Large intestine (tissue), 3 donors: ENCODE measurements around the gene MYO7A. TPM values are rescaled to one million over a fixed set of nuclear protein-coding genes. Genes with fewer than 3 reads are reported as not detected.

Source experiments
- DNase-seq, 2 donors: peaks; one replicate each; pipeline versions ENCODE4 v3.0.0 to v3.0.0-alpha.2; 2013
- H3K27ac ChIP-seq: one replicate; pipeline ENCODE4 v1.5.1; 2013; ENCODE audit warnings: low read length
- H3K27me3 ChIP-seq: 2 replicates; pipeline ENCODE4 v1.6.1; 2013; ENCODE audit warnings: low read length; ENCODE audit not compliant: control insufficient read depth, insufficient read depth
- H3K36me3 ChIP-seq: 2 replicates; pipeline ENCODE4 v1.6.1; 2013; ENCODE audit warnings: low read length; ENCODE audit not compliant: control insufficient read depth, insufficient read depth
- H3K4me1 ChIP-seq: one replicate; pipeline ENCODE4 v1.6.1; 2013; ENCODE audit warnings: low read length; ENCODE audit not compliant: control insufficient read depth, insufficient read depth
- H3K4me3 ChIP-seq: one replicate; pipeline ENCODE4 v1.5.1; 2013; ENCODE audit warnings: low read length
- H3K9me3 ChIP-seq: one replicate; pipeline ENCODE4 v1.6.1; 2013; ENCODE audit warnings: mild to moderate bottlenecking, low read depth, low read length, moderate library complexity; ENCODE audit not compliant: control insufficient read depth
- WGBS: methylation state at CpG from one replicate; pipeline ENCODE4 v1.1.5; 2013; ENCODE audit warnings: low lambda C conversion rate; ENCODE audit not compliant: insufficient coverage; 5-methylcytosine and 5-hydroxymethylcytosine counted together
- polyA plus RNA-seq: library from polyadenylated mRNA; unstranded; fragments of 120-200 nt; gene quantifications from one replicate; pipeline ENCODE4 v1.2.1, GENCODE V29; 2013

Gene MYO7A
- polyA plus RNA-seq, 1 donor = 68.4 TPM

DNA sequence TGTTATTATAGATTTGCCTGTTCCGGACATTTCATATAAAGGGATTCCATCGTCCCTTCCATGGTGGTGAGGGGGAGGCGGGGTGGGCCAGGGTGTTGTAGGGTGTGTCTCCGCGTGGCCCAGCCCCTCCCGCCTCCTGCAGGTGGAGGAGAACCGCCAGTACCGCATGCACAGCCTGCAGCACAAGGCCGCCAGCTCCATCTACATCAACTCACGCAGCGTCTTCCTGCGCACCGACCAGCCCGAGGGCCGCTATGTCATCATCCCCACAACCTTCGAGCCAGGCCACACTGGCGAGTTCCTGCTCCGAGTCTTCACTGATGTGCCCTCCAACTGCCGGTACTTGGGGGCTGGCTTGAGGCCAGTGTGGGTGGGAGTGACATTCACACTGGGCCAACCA lies 7.5 kb upstream of the MYO7A start:
- H3K36me3 ChIP-seq = peaks cover 89% of the 10 kb centered on the region
- 93% methylated on average over 3 of the region's 19 CpGs for WGBS
- no peak overlapping the region for H3K4me3 ChIP-seq
- no peak overlapping the region for H3K27ac ChIP-seq
- no peak for DNase-seq
- no peaks in the 10 kb centered on the region for H3K27me3 ChIP-seq
- no peaks in the 10 kb centered on the region for H3K4me1 ChIP-seq
- H3K9me3 ChIP-seq = no peaks in the 10 kb centered on the region

DNA sequence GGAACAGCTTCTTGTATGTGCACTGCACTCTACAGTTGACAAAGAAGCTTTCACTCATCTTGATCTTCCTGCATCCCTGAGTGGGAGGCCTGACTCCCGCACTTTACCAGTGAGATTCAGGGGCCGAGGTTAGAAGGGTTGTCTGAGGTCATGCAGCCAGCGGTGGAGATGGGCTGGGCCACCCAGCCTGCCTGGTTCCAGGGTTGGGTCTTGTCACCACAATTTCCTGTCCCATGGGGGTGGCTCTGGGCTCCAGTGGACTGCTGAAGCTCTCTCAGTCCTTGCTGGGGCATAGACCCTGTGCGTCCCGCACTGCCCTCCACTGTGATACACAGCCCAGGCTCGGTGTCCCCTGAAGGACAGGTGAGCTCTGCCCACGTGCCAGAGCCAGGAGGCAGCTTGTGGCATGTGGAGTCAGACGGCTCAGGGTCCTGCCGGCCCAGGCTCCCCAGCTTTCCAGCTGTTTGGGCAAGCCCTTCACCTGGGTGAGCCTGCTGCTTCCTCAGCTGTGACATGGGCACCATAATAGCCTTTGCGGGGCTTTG lies 6.9 kb upstream of the MYO7A start:
- no peak for DNase-seq
- WGBS = no CpG with 5 or more reads among the region's 10 CpGs
- no peaks in the 10 kb centered on the region for H3K27me3 ChIP-seq
- H3K27ac ChIP-seq = no peak overlapping the region
- H3K4me1 ChIP-seq = no peaks in the 10 kb centered on the region
- no peak overlapping the region for H3K4me3 ChIP-seq
- H3K36me3 ChIP-seq = peaks cover 85% of the 10 kb centered on the region
- no peaks in the 10 kb centered on the region for H3K9me3 ChIP-seq

DNA sequence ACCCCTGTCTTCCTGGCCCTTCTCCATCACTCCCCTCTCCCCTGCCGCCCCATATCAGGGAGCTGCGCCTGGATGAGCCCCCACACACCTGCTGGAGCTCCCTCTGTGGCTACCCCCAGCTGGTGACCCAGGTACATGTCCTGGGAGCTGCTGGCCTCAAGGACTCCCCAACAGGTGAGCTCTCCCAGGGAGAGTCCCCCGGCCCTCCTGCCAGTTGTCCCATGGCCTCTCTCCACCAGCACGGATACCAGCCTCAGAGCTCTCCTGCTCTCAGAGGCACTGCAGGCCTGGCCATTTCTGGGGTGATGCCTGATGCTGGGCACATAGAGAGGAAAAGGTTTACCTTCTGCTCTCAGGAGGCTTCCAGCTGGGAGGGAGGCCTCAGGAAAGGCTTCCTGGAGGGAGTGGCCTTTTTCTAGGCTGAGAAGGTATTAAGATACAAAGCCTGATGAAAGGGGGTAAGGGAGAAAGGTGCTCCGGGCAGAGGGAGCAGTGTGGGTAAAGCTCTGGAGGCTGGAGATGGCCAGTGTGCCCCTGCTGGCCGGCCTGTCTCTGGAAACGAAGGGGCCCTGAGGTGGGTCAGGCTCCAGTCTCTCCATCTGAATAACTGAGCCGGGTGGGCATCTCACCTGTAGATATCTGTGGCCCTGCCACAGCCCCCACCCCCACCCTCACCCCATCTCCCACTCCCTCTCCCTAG lies 6.0 kb upstream of the MYO7A start:
- Histone ChIP-seq H3K4me3 (no peak overlapping the region), H3K4me1 (peaks cover 3% of the 10 kb centered on the region), H3K27ac (no peak overlapping the region), H3K27me3 (no peaks in the 10 kb centered on the region), H3K9me3 (no peaks in the 10 kb centered on the region), H3K36me3 (peaks cover 77% of the 10 kb centered on the region)
- no CpG with 5 or more reads among the region's 8 CpGs for WGBS
- DNase-seq = no peak

DNA sequence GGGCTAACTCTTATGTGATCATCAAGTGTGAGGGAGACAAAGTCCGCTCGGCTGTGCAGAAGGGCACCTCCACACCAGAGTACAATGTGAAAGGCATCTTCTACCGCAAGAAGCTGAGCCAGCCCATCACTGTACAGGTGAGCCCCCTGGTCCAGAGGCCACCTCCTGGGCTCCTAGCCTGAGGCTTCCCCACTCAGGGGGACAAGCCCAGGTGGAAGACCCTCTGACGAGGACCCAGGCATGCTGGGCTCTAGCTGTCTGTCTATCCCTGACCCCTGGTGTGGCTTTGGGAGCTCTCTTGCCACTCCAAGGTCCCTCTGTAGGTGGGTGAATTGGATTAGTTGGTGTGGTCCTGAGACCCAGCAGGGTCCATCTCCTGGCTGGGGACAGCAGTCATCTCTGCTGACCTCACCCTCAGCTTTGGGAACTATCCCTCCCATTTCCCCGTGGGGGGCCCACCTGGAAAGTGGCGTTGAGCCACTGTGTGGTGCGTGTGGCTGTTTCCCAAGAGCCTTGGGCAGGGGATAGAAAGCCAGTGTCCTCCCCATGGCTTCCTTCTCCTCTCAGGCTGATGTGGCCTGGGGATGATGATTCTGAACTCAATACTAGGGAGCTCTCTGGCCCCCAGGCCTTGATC lies 5.4 kb upstream of the MYO7A start:
- H3K36me3 ChIP-seq = peaks cover 70% of the 10 kb centered on the region
- peaks cover 7% of the 10 kb centered on the region for H3K4me1 ChIP-seq
- H3K27ac ChIP-seq = no peak overlapping the region
- no peak overlapping the region for H3K4me3 ChIP-seq
- WGBS = no CpG with 5 or more reads among the region's 7 CpGs
- H3K27me3 ChIP-seq = no peaks in the 10 kb centered on the region
- DNase-seq = no peak
- no peaks in the 10 kb centered on the region for H3K9me3 ChIP-seq

DNA sequence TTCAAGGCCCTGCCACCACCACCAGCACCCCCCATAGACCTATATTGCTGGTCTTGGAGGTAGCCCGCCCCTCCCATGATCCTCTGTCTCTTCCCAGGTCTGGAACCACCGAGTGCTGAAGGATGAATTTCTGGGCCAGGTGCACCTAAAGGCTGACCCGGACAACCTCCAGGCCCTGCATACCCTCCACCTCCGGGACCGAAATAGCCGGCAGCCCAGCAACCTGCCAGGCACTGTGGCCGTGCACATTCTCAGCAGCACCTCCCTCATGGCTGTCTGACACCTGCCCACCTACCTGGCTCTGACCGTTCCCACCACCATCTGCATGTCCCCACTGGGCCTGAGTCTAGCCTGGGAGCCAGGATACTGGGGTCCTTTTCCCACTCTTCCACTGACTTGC lies 4.5 kb upstream of the MYO7A start:
- WGBS = no CpG with 5 or more reads among the region's 8 CpGs
- DNase-seq = no peak
- Histone ChIP-seq H3K27ac (no peak overlapping the region), H3K36me3 (peaks cover 61% of the 10 kb centered on the region), H3K4me1 (peaks cover 7% of the 10 kb centered on the region), H3K9me3 (no peaks in the 10 kb centered on the region), H3K27me3 (no peaks in the 10 kb centered on the region), H3K4me3 (no peak overlapping the region)

DNA sequence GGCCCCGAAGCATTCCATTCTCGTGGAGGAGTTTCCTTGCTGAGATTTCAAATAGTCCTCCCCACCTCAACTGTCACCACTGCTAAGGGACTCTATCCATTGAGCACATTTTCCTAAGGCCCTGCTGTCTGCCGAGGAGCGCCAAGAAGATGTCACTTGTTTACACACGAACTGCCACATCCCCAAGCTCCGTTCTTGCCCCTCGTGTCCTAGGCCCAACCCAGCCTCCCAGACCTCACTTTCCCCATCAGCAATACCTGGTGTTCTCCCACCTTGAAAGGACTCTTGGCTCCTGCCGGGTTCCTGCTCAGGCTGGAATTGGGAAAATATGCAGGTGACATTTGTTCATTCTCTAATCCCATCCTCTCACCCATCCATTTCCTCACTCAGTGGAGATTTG lies 4.0 kb upstream of the MYO7A start:
- no peaks in the 10 kb centered on the region for H3K9me3 ChIP-seq
- 100% methylated on average over 1 of the region's 8 CpGs for WGBS
- H3K4me1 ChIP-seq = peaks cover 7% of the 10 kb centered on the region
- H3K27me3 ChIP-seq = no peaks in the 10 kb centered on the region
- H3K36me3 ChIP-seq = peaks cover 57% of the 10 kb centered on the region
- no peak overlapping the region for H3K4me3 ChIP-seq
- no peak for DNase-seq
- H3K27ac ChIP-seq = no peak overlapping the region

DNA sequence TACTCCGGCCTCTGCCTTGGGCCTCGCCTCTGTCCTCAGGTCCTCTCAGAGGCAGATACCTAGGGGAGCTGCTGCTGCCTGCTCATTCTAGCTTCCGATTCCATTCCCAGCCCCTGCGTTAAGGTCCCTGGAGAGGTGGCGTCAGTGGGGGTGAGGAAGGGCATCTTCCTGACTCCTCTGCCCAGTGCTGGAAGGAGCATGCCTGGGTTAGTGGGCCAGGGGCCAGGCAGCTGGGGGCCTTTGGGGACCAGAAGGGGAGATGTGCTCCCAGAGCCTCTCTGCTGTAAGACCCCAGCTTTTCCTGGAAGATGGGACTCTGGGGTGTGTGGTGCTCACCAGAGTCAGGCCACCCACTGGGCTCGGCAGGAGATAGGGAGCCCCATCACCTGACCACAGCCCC lies 3.6 kb upstream of the MYO7A start:
- H3K27ac ChIP-seq = no peak overlapping the region
- H3K36me3 ChIP-seq = peaks cover 52% of the 10 kb centered on the region
- H3K4me1 ChIP-seq = peaks cover 7% of the 10 kb centered on the region
- WGBS = no CpG with 5 or more reads among the region's 6 CpGs
- H3K27me3 ChIP-seq = no peaks in the 10 kb centered on the region
- no peaks in the 10 kb centered on the region for H3K9me3 ChIP-seq
- no peak overlapping the region for H3K4me3 ChIP-seq
- no peak for DNase-seq

DNA sequence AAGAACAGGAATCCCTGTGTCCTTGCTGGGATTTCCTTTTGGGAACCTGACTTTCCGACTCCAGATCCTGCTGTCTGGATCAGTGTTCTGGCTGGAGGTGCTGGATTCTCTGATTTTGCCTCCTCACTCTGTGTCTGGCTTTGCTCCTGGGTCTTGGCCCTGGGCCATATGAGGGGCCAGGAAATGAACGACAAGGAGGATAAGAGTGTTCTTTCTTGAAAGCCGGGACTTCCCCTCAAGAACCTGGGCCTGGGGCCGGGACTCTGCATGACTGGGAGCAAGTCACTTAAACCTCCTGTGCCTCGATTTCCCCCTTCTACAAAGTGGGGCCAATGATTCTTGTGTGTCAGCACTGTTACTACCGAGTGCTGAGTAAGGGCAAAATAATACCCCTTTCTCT lies 2.9 kb upstream of the MYO7A start:
- WGBS = 86% methylated on average over 1 of the region's 6 CpGs
- Histone ChIP-seq H3K9me3 (no peaks in the 10 kb centered on the region), H3K27ac (no peak overlapping the region), H3K4me3 (no peak overlapping the region), H3K27me3 (no peaks in the 10 kb centered on the region), H3K36me3 (peaks cover 46% of the 10 kb centered on the region), H3K4me1 (peaks cover 10% of the 10 kb centered on the region)
- no peak for DNase-seq

DNA sequence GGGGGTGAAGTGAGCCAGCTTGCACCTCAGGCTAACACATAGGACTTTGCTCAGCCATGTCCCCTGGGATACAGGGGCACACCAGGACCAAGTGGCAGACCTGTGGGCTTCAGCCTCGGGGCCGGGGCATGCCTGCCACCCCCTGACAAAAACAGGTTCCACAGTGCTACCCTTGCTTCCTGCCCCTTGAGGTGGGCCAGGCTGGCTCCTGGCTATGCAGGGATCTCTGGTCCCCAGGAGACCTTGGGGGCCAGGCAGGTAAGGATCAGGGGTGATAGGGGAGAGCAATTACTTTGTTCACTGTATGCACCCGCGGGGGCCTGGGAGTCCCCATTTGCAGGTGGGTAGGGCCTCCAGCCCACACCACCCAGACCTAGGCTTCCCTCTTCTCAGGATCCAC lies 2.4 kb upstream of the MYO7A start:
- no peak overlapping the region for H3K4me3 ChIP-seq
- no CpG with 5 or more reads among the region's 4 CpGs for WGBS
- no peak for DNase-seq
- H3K9me3 ChIP-seq = no peaks in the 10 kb centered on the region
- H3K27ac ChIP-seq = no peak overlapping the region
- H3K36me3 ChIP-seq = peaks cover 41% of the 10 kb centered on the region
- H3K27me3 ChIP-seq = no peaks in the 10 kb centered on the region
- H3K4me1 ChIP-seq = peaks cover 15% of the 10 kb centered on the region

DNA sequence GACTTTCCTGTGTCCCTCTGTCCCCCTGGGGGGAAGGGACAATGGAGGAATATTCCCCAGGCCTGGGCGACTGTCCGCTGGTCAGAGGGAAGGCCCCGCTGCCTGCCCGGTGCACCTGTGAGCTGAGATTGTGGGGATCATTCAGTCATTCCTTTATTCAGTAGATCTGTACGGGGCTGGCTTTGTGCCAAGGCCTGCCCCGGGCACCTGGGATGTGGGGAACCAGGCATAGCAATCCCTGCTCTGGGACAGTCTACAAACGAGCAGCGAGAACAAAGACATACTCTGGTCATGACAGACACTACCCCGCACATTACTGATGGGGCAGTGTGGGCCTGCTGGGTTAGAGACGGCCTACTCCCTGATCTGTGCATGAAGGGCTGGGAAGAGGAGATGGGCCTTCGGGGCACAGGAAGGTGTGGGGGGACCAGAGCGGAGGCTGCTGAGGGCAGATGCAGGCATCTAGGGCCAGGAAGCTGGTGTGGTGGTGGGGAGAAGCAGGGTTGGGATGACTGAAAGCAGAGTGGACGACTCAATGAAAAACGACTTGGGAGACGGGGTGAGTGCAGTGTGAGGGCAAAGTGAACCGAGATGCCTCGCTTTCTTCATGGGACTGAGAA lies 1.8 kb upstream of the MYO7A start:
- WGBS = no CpG with 5 or more reads among the region's 17 CpGs
- Histone ChIP-seq H3K27me3 (no peaks in the 10 kb centered on the region), H3K27ac (no peak overlapping the region), H3K9me3 (no peaks in the 10 kb centered on the region), H3K4me3 (no peak overlapping the region), H3K4me1 (peaks cover 21% of the 10 kb centered on the region), H3K36me3 (peaks cover 35% of the 10 kb centered on the region)
- no peak for DNase-seq
